NB4 (cell line): ENCODE measurements around the gene ISG20.

Experiments used
- DNase-seq: peaks from one replicate; pipeline ENCODE4 v3.0.0; 2010; ENCODE audit warnings: low read depth
- H3K4me3 ChIP-seq: one replicate; pipeline ENCODE4 v1.5.1; 2011; ENCODE audit warnings: mild to moderate bottlenecking, low read depth, low read length, moderate library complexity
- CTCF ChIP-seq: IDR thresholded peaks from one replicate; pipeline ENCODE4 v1.5.1; 2012; ENCODE audit warnings: low read depth, low read length
- MAX ChIP-seq: IDR thresholded peaks from 2 replicates; pipeline ENCODE4 v1.6.1; 2011; ENCODE audit warnings: low read depth, low read length
- MYC ChIP-seq: IDR thresholded peaks from 2 replicates; pipeline ENCODE4 v1.6.1; 2011; ENCODE audit warnings: low read depth, low read length
- POLR2A ChIP-seq: IDR thresholded peaks from 2 replicates; pipeline ENCODE4 v1.6.1; 2011; ENCODE audit warnings: mild to moderate bottlenecking; ENCODE audit not compliant: insufficient read length; ENCODE audit errors: extremely low read depth

ISG20 gene

GRCh38 chr15:88695691-88696251 is 57.0 kb downstream of the ISG20 start:
- no peak for DNase-seq
- TF ChIP-seq CTCF (no peak), MAX (no peak)
- no peak overlapping the region for H3K4me3 ChIP-seq

- DNase-seq = no peak
- no peak for TF ChIP-seq POLR2A
- no peak for TF ChIP-seq CTCF
- no peak for TF ChIP-seq MAX
- no peak for TF ChIP-seq MYC
- no peak overlapping the region for H3K4me3 ChIP-seq
These were observed 57.4 kb downstream of the ISG20 start for GRCh38 chr15:88696254-88696653.

- no peak for TF ChIP-seq POLR2A
- no peak for TF ChIP-seq MYC
- TF ChIP-seq CTCF = no peak
- TF ChIP-seq MAX = no peak
- DNase-seq = no peak
- no peak overlapping the region for H3K4me3 ChIP-seq
These were observed 58.5 kb downstream of the ISG20 start for GRCh38 chr15:88697276-88697675.

- H3K4me3 ChIP-seq = no peak overlapping the region
- TF ChIP-seq MAX (no peak), MYC (no peak), POLR2A (no peak), CTCF (no peak)
- no peak for DNase-seq
These were observed 61.0 kb downstream of the ISG20 start for GRCh38 chr15:88699861-88700260.

GRCh38 chr15:88700716-88701115 is 61.9 kb downstream of the ISG20 start:
- DNase-seq = no peak
- TF ChIP-seq MYC (no peak), POLR2A (no peak), MAX (no peak), CTCF (no peak)
- no peak overlapping the region for H3K4me3 ChIP-seq
